ENCODE data around the gene MAGEA8.
"Not testable (repeated sequence)": the region's sequence is repeated elsewhere in the genome, so short reads cannot be mapped to it uniquely, and the experiment has no call there.

The MAGEA8 gene

GRCh38 chrX:149877636-149878035 lies 3.3 kb upstream of the MAGEA8 start:
- Histone ChIP-seq H3K4me1 (ENCODE audit: insufficient read depth, low read length) (no peaks in the 10 kb centered on the region), H3K4me2 (ENCODE audit: insufficient read depth, low read length) (no peak overlapping the region), H3K27me3 (ENCODE audit: insufficient read depth, low read length, poor library complexity) (no peaks in the 10 kb centered on the region), H3K9me3 (ENCODE audit: insufficient read depth, low read length, severe bottlenecking) (no peaks in the 10 kb centered on the region), H3K36me3 (ENCODE audit: insufficient read depth, low read length) (no peaks in the 10 kb centered on the region), H3K79me2 (ENCODE audit: insufficient read depth, low read length) (no peaks in the 10 kb centered on the region), H4K20me1 (ENCODE audit: insufficient read depth, low read length) (no peaks in the 10 kb centered on the region), H3K9ac (ENCODE audit: low read depth, low read length) (no peak overlapping the region), H3K27ac (ENCODE audit: low read length) (no peak overlapping the region), H3K4me3 (ENCODE audit: low read depth in 1 of 2, low read length in 2 of 2) (no peak overlapping the region), H2AFZ (ENCODE audit: low read depth, low read length) (no peak overlapping the region)
- no peak for ATAC-seq (ENCODE audit: insufficient read depth, low read depth)
- TF ChIP-seq EZH2 (IDR thresholded peaks at IDR 0.05; ENCODE audit: borderline replicate concordance, low read depth, low read length, severe bottlenecking) (no peak), CTCF (IDR thresholded peaks at IDR 0.05; ENCODE audit: borderline replicate concordance, extremely low read depth, low read length, poor library complexity, severe bottlenecking) (no peak)
- DNase-seq: no peak

GRCh38 chrX:149890828-149891227 lies 9.8 kb downstream of the MAGEA8 start:
- not testable (repeated sequence) for H3K27ac ChIP-seq (ENCODE audit: low read length); H3K4me2 ChIP-seq (ENCODE audit: insufficient read depth, low read length); H2AFZ ChIP-seq (ENCODE audit: low read depth, low read length); H4K20me1 ChIP-seq (ENCODE audit: insufficient read depth, low read length); H3K4me1 ChIP-seq (ENCODE audit: insufficient read depth, low read length); ATAC-seq (ENCODE audit: insufficient read depth, low read depth); H3K4me3 ChIP-seq (ENCODE audit: low read depth in 1 of 2, low read length in 2 of 2); H3K79me2 ChIP-seq (ENCODE audit: insufficient read depth, low read length); H3K9ac ChIP-seq (ENCODE audit: low read depth, low read length); H3K9me3 ChIP-seq (ENCODE audit: insufficient read depth, low read length, severe bottlenecking); H3K27me3 ChIP-seq (ENCODE audit: insufficient read depth, low read length, poor library complexity); H3K36me3 ChIP-seq (ENCODE audit: insufficient read depth, low read length); DNase-seq

GRCh38 chrX:149898554-149898953 lies 17.6 kb downstream of the MAGEA8 start:
- TF ChIP-seq EZH2 (IDR thresholded peaks at IDR 0.05; ENCODE audit: borderline replicate concordance, low read depth, low read length, severe bottlenecking) (no peak), CTCF (IDR thresholded peaks at IDR 0.05; ENCODE audit: borderline replicate concordance, extremely low read depth, low read length, poor library complexity, severe bottlenecking) (no peak)
- H3K36me3 ChIP-seq (ENCODE audit: insufficient read depth, low read length): no peaks in the 10 kb centered on the region
- H3K9me3 ChIP-seq (ENCODE audit: insufficient read depth, low read length, severe bottlenecking): no peaks in the 10 kb centered on the region
- H3K27me3 ChIP-seq (ENCODE audit: insufficient read depth, low read length, poor library complexity): no peaks in the 10 kb centered on the region
- H2AFZ ChIP-seq (ENCODE audit: low read depth, low read length): no peak overlapping the region
- H3K79me2 ChIP-seq (ENCODE audit: insufficient read depth, low read length): no peaks in the 10 kb centered on the region
- no peaks in the 10 kb centered on the region for H4K20me1 ChIP-seq (ENCODE audit: insufficient read depth, low read length)
- H3K27ac ChIP-seq (ENCODE audit: low read length): no peak overlapping the region
- ATAC-seq (ENCODE audit: insufficient read depth, low read depth) (no peak), DNase-seq (no peak)
- no peak overlapping the region for H3K4me2 ChIP-seq (ENCODE audit: insufficient read depth, low read length)
- H3K9ac ChIP-seq (ENCODE audit: low read depth, low read length): no peak overlapping the region
- H3K4me1 ChIP-seq (ENCODE audit: insufficient read depth, low read length): no peaks in the 10 kb centered on the region
- H3K4me3 ChIP-seq (ENCODE audit: low read depth in 1 of 2, low read length in 2 of 2): no peak overlapping the region

GRCh38 chrX:149903889-149904748 lies 23.1 kb downstream of the MAGEA8 start:
- Histone ChIP-seq H4K20me1 (ENCODE audit: insufficient read depth, low read length) (no peaks in the 10 kb centered on the region), H3K9ac (ENCODE audit: low read depth, low read length) (no peak overlapping the region), H3K9me3 (ENCODE audit: insufficient read depth, low read length, severe bottlenecking) (no peaks in the 10 kb centered on the region), H3K4me1 (ENCODE audit: insufficient read depth, low read length) (no peaks in the 10 kb centered on the region), H3K27ac (ENCODE audit: low read length) (no peak overlapping the region), H3K4me2 (ENCODE audit: insufficient read depth, low read length) (peak overlapping the region; percentile 39; the same call in 1 of the 2 replicates), H3K36me3 (ENCODE audit: insufficient read depth, low read length) (no peaks in the 10 kb centered on the region), H2AFZ (ENCODE audit: low read depth, low read length) (peak overlapping the region; percentile 31; the same call in 1 of the 2 replicates), H3K79me2 (ENCODE audit: insufficient read depth, low read length) (no peaks in the 10 kb centered on the region), H3K27me3 (ENCODE audit: insufficient read depth, low read length, poor library complexity) (no peaks in the 10 kb centered on the region), H3K4me3 (ENCODE audit: low read depth in 1 of 2, low read length in 2 of 2) (no peak overlapping the region)
- TF ChIP-seq CTCF (IDR thresholded peaks at IDR 0.05; ENCODE audit: borderline replicate concordance, extremely low read depth, low read length, poor library complexity, severe bottlenecking) (no peak), EZH2 (IDR thresholded peaks at IDR 0.05; ENCODE audit: borderline replicate concordance, low read depth, low read length, severe bottlenecking) (no peak)
- DNase-seq (no peak), ATAC-seq (ENCODE audit: insufficient read depth, low read depth) (no peak)

All from DND-41 (cell line).